K562 (cell line): ENCODE measurements around the gene RNF168. TPM values are rescaled to one million over a fixed set of nuclear protein-coding genes. Genes with fewer than 3 reads are reported as not detected.

Source experiments
- E2F3 ChIP-seq: fragments of 250-450 bp; sonication (Bioruptor Pico); IDR thresholded peaks from 2 replicates; pipeline ENCODE4 v1.4.0; 2020; ENCODE audit warnings: mild to moderate bottlenecking
- GTF2A2 ChIP-seq: IDR thresholded peaks from 2 replicates; pipeline ENCODE4 v1.6.1; 2016; ENCODE audit warnings: mild to moderate bottlenecking, missing genetic modification characterization, missing compliant biosample characterization
- HMG20B ChIP-seq: fragments of 250-450 bp; sonication (Bioruptor Pico); IDR thresholded peaks from 2 replicates; pipeline ENCODE4 v1.5.0; 2021; ENCODE audit warnings: mild to moderate bottlenecking
- PHB2 ChIP-seq: fragments of 450-650 bp; IDR thresholded peaks from 2 replicates; pipeline ENCODE4 v1.6.1; 2017; ENCODE audit warnings: low read depth
- TCFL5 ChIP-seq: fragments of 250-450 bp; sonication (Bioruptor Pico); conservative IDR thresholded peaks from 2 replicates; pipeline ENCODE4 v1.6.1; 2021; ENCODE audit warnings: mild to moderate bottlenecking, moderate library complexity, matching md5 sums
- XRCC3 ChIP-seq: fragments of 450-650 bp; IDR thresholded peaks from 2 replicates; pipeline ENCODE4 v1.6.1; 2017; ENCODE audit warnings: mild to moderate bottlenecking, moderate library complexity
- ZNF696 ChIP-seq: fragments of 250-450 bp; sonication (Bioruptor Pico); conservative IDR thresholded peaks from 2 replicates; pipeline ENCODE4 v1.4.0; 2020; ENCODE audit warnings: mild to moderate bottlenecking, moderate library complexity
- polyA plus RNA-seq, 8 experiments: library from polyadenylated mRNA; depleted of rRNA in 4 of 8; stranded (reverse) in 5 of 8; unstranded in 3 of 8; fragments of >200 nt; fragmentation: Nextera tagmentation in 2 of 8; fragmentation: Illumina TruSeq in 1 of 8; extraction: Ambion mirVana in 2 of 8; extraction: Trizol in 1 of 8; gene quantifications; 2 replicates each; pipeline versions ENCODE4 v1.2.1 to v1.2.3, GENCODE V29; 2011 to 2014; ENCODE audit warnings: inconsistent platforms in 1 of 8, missing spikeins in 1 of 8
- total RNA-seq, 7 experiments: library from RNA; depleted of rRNA in 6 of 7; stranded (reverse); fragments of >200 nt in 6 of 7; fragmentation: Illumina TruSeq in 2 of 7; extraction: Trizol in 2 of 7; gene quantifications; 2 replicates each; pipeline versions ENCODE4 v1.2.1 to v1.2.3, GENCODE V29; 2011 to 2021; ENCODE audit warnings: low replicate concordance in 1 of 7
- TF ChIP-seq, protein P1 (sequence below): fragments of 450-650 bp; IDR thresholded peaks from 2 replicates; pipeline ENCODE4 v1.6.1; 2016; ENCODE audit warnings: borderline replicate concordance
- TF ChIP-seq, protein P2 (sequence below): IDR thresholded peaks from 3 replicates; pipeline ENCODE4 v1.6.1; 2011; ENCODE audit warnings: borderline replicate concordance, mild to moderate bottlenecking; ENCODE audit not compliant: insufficient read length, insufficient read depth
- TF ChIP-seq, protein P3 (sequence below): fragments of 450-650 bp; IDR thresholded peaks from 2 replicates; pipeline ENCODE4 v1.6.1; 2014; ENCODE audit warnings: low read depth, mild to moderate bottlenecking, moderate library complexity, borderline replicate concordance
- TF ChIP-seq, protein P4 (sequence below), 3 experiments: fragments of 200-800 bp in 1 of 3; sonication (Bioruptor generic) in 1 of 3; sonication (generic) in 1 of 3; formaldehyde crosslinking in 1 of 3; IDR thresholded peaks; 2 replicates each; pipeline versions ENCODE4 v1.6.1 to v1.8.0; 2016 to 2022; ENCODE audit warnings: mild to moderate bottlenecking in 2 of 3, missing compliant biosample characterization in 2 of 3, missing genetic modification characterization in 2 of 3, missing genetic modification reagents in 1 of 3
- TF ChIP-seq, protein P5 (sequence below): fragments of 450-650 bp; IDR thresholded peaks from 2 replicates; pipeline ENCODE4 v1.6.1; 2016; ENCODE audit warnings: missing biosample characterization, missing genetic modification characterization
- TF ChIP-seq, protein P6 (sequence below), 2 experiments: fragments of 450-650 bp; IDR thresholded peaks; 2 replicates each; pipeline ENCODE4 v1.6.1; 2016
- TF ChIP-seq, protein P7 (sequence below), 3 experiments: IDR thresholded peaks in 2 of 3; conservative IDR thresholded peaks in 1 of 3; 2 replicates each; pipeline ENCODE4 v1.5.1; 2011 to 2012; ENCODE audit warnings: low read length in 3 of 3, mild to moderate bottlenecking in 3 of 3, control low read depth in 2 of 3, improper control_type of control experiment in 1 of 3, inconsistent platforms in 1 of 3, low read depth in 1 of 3, mixed read lengths in 1 of 3, moderate library complexity in 1 of 3; ENCODE audit not compliant: insufficient read depth in 2 of 3

The RNF168 gene
- total and polyA plus RNA-seq, 9 of the 15 experiments (the other 6 are each of a cell fraction or from before 2014, with no cell fraction given), result 6.0 to 32.1 (median 16.6) TPM

DNA sequence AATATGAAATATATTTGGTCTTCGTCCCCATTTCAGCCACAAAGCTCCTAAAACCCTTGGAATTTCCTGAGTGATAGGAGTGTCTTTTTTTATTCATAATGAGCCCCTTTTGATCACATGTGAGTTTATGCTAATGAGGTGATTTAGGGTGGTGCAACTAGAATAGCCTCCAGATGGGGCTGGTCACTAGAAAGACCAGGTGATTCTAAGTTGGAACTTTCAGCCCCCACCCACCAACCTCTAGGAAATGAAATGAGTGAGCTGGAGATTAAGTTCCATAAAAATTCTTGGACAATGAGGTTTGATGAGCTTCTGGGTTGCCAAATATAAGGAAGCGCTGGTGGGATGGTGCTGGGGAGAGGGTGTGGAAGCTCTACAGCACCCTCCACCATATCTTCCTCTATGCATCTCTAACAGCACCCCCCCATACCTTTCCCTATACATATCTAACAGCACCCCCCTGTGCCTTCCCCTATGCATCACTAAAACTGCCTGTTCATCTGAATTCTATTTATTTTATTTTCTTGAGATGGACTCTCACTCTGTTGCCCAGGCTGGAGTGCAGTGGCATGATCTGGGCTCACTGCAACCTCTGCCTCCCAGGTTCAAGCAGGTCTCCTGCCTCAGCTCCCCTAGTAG lies 13.7 kb upstream of the RNF168 start (continued):
- no peak for TF ChIP-seq HMG20B (CRISPR knock-in tag)
- TF ChIP-seq XRCC3, result no peak
- no peak for TF ChIP-seq TCFL5
- TF ChIP-seq, protein P1, sequence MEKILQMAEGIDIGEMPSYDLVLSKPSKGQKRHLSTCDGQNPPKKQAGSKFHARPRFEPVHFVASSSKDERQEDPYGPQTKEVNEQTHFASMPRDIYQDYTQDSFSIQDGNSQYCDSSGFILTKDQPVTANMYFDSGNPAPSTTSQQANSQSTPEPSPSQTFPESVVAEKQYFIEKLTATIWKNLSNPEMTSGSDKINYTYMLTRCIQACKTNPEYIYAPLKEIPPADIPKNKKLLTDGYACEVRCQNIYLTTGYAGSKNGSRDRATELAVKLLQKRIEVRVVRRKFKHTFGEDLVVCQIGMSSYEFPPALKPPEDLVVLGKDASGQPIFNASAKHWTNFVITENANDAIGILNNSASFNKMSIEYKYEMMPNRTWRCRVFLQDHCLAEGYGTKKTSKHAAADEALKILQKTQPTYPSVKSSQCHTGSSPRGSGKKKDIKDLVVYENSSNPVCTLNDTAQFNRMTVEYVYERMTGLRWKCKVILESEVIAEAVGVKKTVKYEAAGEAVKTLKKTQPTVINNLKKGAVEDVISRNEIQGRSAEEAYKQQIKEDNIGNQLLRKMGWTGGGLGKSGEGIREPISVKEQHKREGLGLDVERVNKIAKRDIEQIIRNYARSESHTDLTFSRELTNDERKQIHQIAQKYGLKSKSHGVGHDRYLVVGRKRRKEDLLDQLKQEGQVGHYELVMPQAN, result no peak
- TF ChIP-seq E2F3, result no peak
- TF ChIP-seq, protein P2, sequence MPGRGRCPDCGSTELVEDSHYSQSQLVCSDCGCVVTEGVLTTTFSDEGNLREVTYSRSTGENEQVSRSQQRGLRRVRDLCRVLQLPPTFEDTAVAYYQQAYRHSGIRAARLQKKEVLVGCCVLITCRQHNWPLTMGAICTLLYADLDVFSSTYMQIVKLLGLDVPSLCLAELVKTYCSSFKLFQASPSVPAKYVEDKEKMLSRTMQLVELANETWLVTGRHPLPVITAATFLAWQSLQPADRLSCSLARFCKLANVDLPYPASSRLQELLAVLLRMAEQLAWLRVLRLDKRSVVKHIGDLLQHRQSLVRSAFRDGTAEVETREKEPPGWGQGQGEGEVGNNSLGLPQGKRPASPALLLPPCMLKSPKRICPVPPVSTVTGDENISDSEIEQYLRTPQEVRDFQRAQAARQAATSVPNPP, result no peak
- TF ChIP-seq, protein P3, sequence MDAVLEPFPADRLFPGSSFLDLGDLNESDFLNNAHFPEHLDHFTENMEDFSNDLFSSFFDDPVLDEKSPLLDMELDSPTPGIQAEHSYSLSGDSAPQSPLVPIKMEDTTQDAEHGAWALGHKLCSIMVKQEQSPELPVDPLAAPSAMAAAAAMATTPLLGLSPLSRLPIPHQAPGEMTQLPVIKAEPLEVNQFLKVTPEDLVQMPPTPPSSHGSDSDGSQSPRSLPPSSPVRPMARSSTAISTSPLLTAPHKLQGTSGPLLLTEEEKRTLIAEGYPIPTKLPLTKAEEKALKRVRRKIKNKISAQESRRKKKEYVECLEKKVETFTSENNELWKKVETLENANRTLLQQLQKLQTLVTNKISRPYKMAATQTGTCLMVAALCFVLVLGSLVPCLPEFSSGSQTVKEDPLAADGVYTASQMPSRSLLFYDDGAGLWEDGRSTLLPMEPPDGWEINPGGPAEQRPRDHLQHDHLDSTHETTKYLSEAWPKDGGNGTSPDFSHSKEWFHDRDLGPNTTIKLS, result no peak
- TF ChIP-seq ZNF696 (CRISPR knock-in tag), result no peak
- TF ChIP-seq, protein P4, sequence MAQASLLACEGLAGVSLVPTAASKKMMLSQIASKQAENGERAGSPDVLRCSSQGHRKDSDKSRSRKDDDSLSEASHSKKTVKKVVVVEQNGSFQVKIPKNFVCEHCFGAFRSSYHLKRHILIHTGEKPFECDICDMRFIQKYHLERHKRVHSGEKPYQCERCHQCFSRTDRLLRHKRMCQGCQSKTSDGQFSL (CRISPR knock-in tag; IDR thresholded peaks at IDR 0.05), result peak; percentile 85
- TF ChIP-seq, protein P4 (tag; IDR thresholded peaks at IDR 0.05), result peak in 1 of 2 experiments; percentile 86; a peak in 2 of 4 replicates
- TF ChIP-seq PHB2, result no peak
- TF ChIP-seq, protein P5, sequence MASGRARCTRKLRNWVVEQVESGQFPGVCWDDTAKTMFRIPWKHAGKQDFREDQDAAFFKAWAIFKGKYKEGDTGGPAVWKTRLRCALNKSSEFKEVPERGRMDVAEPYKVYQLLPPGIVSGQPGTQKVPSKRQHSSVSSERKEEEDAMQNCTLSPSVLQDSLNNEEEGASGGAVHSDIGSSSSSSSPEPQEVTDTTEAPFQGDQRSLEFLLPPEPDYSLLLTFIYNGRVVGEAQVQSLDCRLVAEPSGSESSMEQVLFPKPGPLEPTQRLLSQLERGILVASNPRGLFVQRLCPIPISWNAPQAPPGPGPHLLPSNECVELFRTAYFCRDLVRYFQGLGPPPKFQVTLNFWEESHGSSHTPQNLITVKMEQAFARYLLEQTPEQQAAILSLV (tag), result no peak
- TF ChIP-seq GTF2A2 (tag), result no peak
- TF ChIP-seq, protein P6, sequence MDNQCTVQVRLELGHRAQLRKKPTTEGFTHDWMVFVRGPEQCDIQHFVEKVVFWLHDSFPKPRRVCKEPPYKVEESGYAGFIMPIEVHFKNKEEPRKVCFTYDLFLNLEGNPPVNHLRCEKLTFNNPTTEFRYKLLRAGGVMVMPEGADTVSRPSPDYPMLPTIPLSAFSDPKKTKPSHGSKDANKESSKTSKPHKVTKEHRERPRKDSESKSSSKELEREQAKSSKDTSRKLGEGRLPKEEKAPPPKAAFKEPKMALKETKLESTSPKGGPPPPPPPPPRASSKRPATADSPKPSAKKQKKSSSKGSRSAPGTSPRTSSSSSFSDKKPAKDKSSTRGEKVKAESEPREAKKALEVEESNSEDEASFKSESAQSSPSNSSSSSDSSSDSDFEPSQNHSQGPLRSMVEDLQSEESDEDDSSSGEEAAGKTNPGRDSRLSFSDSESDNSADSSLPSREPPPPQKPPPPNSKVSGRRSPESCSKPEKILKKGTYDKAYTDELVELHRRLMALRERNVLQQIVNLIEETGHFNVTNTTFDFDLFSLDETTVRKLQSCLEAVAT (IDR thresholded peaks at IDR 0.05), result no peak
- TF ChIP-seq, protein P7, sequence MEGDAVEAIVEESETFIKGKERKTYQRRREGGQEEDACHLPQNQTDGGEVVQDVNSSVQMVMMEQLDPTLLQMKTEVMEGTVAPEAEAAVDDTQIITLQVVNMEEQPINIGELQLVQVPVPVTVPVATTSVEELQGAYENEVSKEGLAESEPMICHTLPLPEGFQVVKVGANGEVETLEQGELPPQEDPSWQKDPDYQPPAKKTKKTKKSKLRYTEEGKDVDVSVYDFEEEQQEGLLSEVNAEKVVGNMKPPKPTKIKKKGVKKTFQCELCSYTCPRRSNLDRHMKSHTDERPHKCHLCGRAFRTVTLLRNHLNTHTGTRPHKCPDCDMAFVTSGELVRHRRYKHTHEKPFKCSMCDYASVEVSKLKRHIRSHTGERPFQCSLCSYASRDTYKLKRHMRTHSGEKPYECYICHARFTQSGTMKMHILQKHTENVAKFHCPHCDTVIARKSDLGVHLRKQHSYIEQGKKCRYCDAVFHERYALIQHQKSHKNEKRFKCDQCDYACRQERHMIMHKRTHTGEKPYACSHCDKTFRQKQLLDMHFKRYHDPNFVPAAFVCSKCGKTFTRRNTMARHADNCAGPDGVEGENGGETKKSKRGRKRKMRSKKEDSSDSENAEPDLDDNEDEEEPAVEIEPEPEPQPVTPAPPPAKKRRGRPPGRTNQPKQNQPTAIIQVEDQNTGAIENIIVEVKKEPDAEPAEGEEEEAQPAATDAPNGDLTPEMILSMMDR (IDR thresholded peaks at IDR 0.05 in 2 of 3, conservative IDR thresholded peaks at IDR 0.05 in 1 of 3; ENCODE audit: insufficient read depth in 2 of 3, low read depth in 1 of 3, low read length in 3 of 3), result peak; percentile 19 to 47 (median 43); a peak in 4 of 6 replicates
